GM06990 (cell line): ENCODE measurements around the gene DHX16.
"Not testable (repeated sequence)": the region's sequence is repeated elsewhere in the genome, so short reads cannot be mapped to it uniquely, and the experiment has no call there.

ENCODE experiments used
- DNase-seq: peaks from one replicate; pipeline ENCODE4 v3.0.0-alpha.2; 2011; ENCODE audit not compliant: insufficient read length; ENCODE audit errors: extremely low read depth
- H3K27me3 ChIP-seq: replicated peaks from 2 replicates; pipeline ENCODE4 v1.6.0; 2011; ENCODE audit warnings: low read length; ENCODE audit not compliant: control insufficient read depth, insufficient read depth
- H3K36me3 ChIP-seq: 2 replicates; pipeline ENCODE4 v1.5.1; 2011; ENCODE audit warnings: low read length; ENCODE audit not compliant: control insufficient read depth, insufficient read depth
- H3K4me3 ChIP-seq: replicated peaks from 2 replicates; pipeline ENCODE4 v1.5.1; 2011; ENCODE audit warnings: low read depth, mild to moderate bottlenecking, control low read depth, low read length
- TF ChIP-seq, protein P1 (sequence below): IDR thresholded peaks from 2 replicates; pipeline ENCODE4 v1.5.1; 2011; ENCODE audit warnings: low read length, control low read depth, mild to moderate bottlenecking, inconsistent platforms; ENCODE audit not compliant: insufficient read depth, poor library complexity, severe bottlenecking

Gene DHX16

DNA sequence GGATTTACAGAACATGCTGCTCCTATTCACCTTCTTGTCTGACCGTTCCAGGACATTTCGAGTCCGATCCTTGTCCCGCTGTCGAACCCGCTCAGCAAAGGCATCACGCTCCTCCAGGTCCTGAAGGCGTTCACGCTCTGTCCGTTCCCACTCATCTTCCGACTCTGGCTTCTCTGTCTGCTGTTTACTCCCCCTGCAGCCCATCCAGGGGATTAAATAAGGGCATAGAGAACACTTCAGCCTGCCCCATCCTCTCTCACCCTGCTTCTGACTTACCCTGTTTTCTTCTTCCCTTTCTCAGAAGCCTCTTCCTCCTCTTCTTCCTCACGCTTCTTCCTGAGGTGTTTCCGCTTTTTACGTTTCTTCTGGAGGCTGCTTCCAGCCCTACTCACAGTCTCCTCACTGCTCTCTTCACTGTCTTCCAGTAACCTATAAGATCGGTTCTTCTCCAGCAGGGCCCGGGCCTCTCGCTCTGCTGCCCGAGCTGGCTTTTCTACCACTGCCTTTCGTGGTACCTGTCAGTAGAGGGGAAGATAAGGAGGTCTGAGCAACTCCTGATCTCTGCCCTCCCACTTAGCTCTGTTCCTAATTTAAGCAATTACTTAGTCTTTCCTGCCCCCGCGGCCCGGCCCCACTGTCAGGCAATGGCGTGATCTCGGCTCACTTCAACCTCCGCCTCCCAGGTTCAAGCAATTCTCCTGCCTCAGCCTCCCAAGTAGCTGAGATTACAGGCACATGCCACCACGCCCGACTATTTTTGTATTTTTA is 1.9 kb downstream of the DHX16 start:
- TF ChIP-seq, protein P1, sequence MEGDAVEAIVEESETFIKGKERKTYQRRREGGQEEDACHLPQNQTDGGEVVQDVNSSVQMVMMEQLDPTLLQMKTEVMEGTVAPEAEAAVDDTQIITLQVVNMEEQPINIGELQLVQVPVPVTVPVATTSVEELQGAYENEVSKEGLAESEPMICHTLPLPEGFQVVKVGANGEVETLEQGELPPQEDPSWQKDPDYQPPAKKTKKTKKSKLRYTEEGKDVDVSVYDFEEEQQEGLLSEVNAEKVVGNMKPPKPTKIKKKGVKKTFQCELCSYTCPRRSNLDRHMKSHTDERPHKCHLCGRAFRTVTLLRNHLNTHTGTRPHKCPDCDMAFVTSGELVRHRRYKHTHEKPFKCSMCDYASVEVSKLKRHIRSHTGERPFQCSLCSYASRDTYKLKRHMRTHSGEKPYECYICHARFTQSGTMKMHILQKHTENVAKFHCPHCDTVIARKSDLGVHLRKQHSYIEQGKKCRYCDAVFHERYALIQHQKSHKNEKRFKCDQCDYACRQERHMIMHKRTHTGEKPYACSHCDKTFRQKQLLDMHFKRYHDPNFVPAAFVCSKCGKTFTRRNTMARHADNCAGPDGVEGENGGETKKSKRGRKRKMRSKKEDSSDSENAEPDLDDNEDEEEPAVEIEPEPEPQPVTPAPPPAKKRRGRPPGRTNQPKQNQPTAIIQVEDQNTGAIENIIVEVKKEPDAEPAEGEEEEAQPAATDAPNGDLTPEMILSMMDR = no peak
- no peak for DNase-seq
- Histone ChIP-seq H3K27me3 (no peaks in the 10 kb centered on the region), H3K4me3 (no peak overlapping the region), H3K36me3 (peaks cover 2% of the 10 kb centered on the region)

DNA sequence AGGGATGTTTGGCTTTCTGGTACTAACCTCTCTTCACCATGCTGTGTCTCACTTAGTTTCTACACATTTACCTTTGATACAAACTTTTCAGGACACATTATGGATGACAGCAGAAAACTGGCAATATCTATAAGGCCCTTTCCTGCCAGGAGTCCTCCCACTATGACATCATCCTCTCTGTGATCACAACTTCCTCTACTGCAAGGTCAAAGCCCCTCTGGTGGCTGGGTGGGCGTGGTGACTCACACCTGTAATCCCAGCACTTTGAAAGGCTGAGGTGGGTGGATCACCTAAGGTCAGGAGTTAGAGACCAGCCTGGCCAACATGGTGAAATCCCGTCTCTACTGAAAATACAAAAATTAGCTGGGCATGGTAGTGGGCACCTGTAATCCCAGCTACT is 6.5 kb downstream of the DHX16 start:
- H3K4me3 ChIP-seq, H3K27me3 ChIP-seq, DNase-seq: not testable (repeated sequence)
- H3K36me3 ChIP-seq = peaks cover 29% of the 10 kb centered on the region

DNA sequence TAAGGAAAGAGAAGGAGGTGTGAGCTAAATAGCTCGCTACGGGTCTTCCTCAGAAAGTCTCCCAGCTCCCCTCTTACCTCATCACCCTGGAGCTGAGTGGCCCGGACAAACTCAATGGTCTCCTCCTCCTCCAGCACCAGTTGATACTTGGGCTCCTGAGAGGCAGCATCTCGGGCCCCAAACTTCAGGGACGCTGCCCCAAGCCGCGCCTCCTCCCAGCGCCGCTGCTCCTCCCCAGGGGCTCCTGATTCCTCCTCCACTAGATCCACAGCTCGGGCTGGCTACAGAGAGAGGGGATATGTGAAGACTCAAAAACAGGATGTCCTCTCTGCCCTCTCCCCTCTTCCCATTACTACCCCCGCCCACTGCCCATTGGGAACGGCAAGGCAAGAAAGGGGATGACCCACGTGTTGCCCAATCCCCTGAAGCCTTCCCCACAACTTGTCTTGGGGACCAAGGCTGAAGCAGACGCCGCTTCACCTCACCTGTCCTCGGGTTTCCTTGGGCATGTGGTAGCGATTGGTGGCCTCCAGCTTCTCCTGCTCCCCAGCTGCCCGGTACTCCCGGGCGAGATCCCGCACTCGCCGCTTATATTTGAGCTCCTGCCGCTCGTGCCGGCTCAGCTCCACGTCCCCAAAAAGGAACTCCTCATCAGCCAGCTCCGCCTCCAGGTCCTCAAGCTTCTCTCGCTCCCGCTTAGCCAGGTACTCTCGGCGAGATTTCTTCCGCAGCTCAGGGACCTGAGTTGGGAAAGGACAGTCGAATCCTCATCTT is 7.6 kb downstream of the DHX16 start:
- Histone ChIP-seq H3K36me3 (peaks cover 31% of the 10 kb centered on the region), H3K27me3 (no peaks in the 10 kb centered on the region), H3K4me3 (no peak overlapping the region)
- no peak for DNase-seq
- TF ChIP-seq, protein P1 = no peak

DNA sequence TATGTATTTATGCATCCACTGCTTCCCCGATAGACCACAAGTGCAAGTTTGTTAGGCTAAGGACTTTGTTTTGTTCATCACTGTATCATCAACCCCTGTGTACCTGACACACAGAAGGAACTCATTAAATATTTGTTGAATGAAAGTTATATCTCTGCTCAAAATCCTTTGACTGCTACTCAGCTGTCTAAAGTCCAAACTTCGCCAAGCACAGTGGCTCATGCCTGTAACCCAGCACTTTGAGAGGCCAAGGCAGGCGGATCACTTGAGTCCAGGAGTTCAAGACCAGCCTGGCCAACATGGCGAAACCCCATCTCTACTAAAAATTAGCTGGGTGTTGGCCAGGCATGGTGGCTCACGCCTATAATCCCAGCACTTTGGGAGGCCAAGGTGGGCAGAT is 14.9 kb downstream of the DHX16 start:
- not testable (repeated sequence) for DNase-seq, H3K27me3 ChIP-seq, H3K4me3 ChIP-seq
- H3K36me3 ChIP-seq = peaks cover 51% of the 10 kb centered on the region

DNA sequence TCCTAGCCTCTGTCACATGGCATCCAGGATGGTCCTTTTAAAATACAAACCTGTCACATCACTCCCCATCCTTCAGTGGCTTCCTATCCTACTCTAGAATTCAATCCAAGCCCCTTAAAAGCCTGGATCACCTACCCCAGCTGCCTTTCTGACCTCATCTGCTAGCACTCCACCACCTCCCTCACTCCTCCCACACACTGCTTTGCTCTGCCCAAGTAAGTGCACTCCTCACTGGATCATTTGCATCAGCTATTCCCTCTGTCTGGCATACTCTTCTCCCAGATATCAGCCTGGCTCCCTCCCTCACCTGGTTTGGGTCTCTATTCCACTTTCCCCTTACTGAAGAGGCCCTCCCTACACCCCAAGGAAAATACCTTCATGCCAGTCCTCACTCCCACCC is 15.4 kb downstream of the DHX16 start:
- peaks cover 50% of the 10 kb centered on the region for H3K36me3 ChIP-seq
- DNase-seq = no peak
- no peaks in the 10 kb centered on the region for H3K27me3 ChIP-seq
- no peak overlapping the region for H3K4me3 ChIP-seq
- TF ChIP-seq, protein P1 = no peak

DNA sequence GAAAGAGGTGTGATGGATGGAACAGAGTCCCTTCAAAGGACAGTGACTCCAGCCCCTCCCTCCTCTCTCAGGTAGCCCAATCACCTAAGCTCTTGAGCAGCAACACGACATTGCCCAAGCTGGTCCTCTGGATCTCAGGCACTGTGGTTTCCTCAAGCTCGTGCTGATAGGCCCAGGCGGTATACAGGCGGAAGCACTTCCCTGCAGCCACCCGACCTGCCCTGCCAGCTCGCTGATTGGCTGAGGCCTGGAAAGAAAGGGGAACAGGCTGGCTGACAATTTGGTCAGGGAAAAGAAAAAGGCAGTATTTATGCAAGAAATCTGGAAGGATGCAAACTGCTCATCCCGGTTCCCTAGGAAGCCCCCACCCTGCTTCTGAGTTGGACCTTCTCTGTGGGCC is 16.3 kb downstream of the DHX16 start:
- Histone ChIP-seq H3K36me3 (peaks cover 46% of the 10 kb centered on the region), H3K27me3 (no peaks in the 10 kb centered on the region), H3K4me3 (no peak overlapping the region)
- TF ChIP-seq, protein P1 = no peak
- no peak for DNase-seq

DNA sequence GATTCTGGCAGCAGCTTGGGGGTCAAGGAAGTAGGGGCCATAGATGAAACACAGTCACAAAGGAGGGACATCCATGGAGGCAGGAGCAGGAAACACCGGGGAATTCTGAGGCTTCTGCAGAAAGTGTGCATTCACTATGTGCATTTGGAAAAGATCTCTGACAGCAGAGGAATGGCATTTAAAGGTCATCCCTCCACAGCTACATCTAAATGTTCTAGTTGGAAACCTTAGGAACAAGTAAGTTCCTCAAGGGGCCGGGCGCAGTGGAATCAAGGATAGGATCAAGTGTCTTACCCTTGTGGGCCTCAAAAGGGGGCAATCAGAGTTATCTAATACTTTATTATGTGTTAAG is 17.1 kb downstream of the DHX16 start:
- TF ChIP-seq, protein P1 = no peak
- Histone ChIP-seq H3K27me3 (no peaks in the 10 kb centered on the region), H3K4me3 (no peak overlapping the region), H3K36me3 (peaks cover 49% of the 10 kb centered on the region)
- no peak for DNase-seq
